ENCODE results near the gene NELFCD.

The NELFCD gene

DNA sequence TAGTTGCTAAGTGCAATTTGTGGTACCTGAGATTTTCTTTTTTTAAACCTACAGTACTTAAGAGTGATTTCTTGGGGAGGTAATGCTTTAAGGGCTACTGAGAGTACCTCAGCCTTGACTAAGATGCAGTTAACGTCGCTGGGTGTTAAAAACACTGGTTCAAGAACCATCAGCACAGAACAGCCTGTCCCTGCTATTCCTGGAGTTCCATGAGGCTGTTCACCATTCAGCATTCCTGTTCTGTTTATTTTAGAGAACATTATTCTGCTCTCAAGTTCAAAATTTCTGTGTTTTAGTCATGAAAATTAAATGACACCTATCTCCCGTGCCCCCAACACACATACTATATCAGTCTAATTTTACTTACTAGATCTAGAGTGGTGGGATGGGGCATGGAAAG, 63.2 kb downstream of the NELFCD start:
- no peak overlapping the region for H3K4me3 ChIP-seq (ENCODE audit: insufficient read depth, low read depth, low read length)
- no peaks in the 10 kb centered on the region for H3K36me3 ChIP-seq (ENCODE audit: control insufficient read depth, insufficient read depth, low read length)
- no peaks in the 10 kb centered on the region for H3K27me3 ChIP-seq (ENCODE audit: control insufficient read depth, insufficient read depth, low read length, poor library complexity, severe bottlenecking)
- H3K27ac ChIP-seq (ENCODE audit: insufficient read depth, low read depth, low read length, poor library complexity, severe bottlenecking): no peak overlapping the region
- no peaks in the 10 kb centered on the region for H3K4me1 ChIP-seq (ENCODE audit: control insufficient read depth, insufficient read depth, low read length)
- no peaks in the 10 kb centered on the region for H3K9me3 ChIP-seq (ENCODE audit: control insufficient read depth, low read length)
- WGBS, 2 experiments: 85 to 94% methylated on average over 2 of the region's 3 CpGs
